ENCODE results near the gene SHF. TPM values are rescaled to one million over a fixed set of nuclear protein-coding genes. Genes with fewer than 3 reads are reported as not detected.

The SHF gene
- total and polyA plus RNA-seq, 12 donors: 2.4 to 8.4 (median 5.6) TPM

GRCh38 chr15:45231132-45231531, 43.4 kb upstream of the SHF start:
- no peak for DNase-seq
- no peak for TF ChIP-seq CTCF (IDR thresholded peaks at IDR 0.05)
- Histone ChIP-seq H3K4me1 (peaks cover 0 to 11% (median 0%) of the 10 kb centered on the region in 9 donors), H3K4me3 (no peak overlapping the region), H3K27ac (no peak overlapping the region), H3K27me3 (no peaks in the 10 kb centered on the region), H3K9me3 (peaks cover 0 to 28% (median 5%) of the 10 kb centered on the region in 11 donors), H3K36me3 (no peaks in the 10 kb centered on the region)
- intact Hi-C loops (cut with DNase I): no loop called here
- whole genome bisulfite sequencing, 2 donors: 86 to 87% methylated on average over 3 of the region's 3 CpGs
- no peak for ATAC-seq

- H3K9me3 ChIP-seq: peaks cover 0 to 20% (median 5%) of the 10 kb centered on the region in 11 donors
- H3K36me3 ChIP-seq: no peaks in the 10 kb centered on the region
- H3K27ac ChIP-seq: no peak overlapping the region
- DNase-seq: no peak
- TF ChIP-seq CTCF (IDR thresholded peaks at IDR 0.05): no peak
- no peaks in the 10 kb centered on the region for H3K27me3 ChIP-seq
- no peak for ATAC-seq
- intact Hi-C loops (cut with DNase I): no loop called here
- H3K4me1 ChIP-seq: peaks cover 0 to 11% (median 0%) of the 10 kb centered on the region in 9 donors
- H3K4me3 ChIP-seq: no peak overlapping the region
- 0% methylated on average over 1 of the region's 1 CpG for WGBS, 2 donors
These were observed 42.6 kb upstream of the SHF start for GRCh38 chr15:45230245-45230965.

GRCh38 chr15:45228931-45229330, 41.2 kb upstream of the SHF start:
- no peak for TF ChIP-seq CTCF (IDR thresholded peaks at IDR 0.05)
- no peaks in the 10 kb centered on the region for H3K27me3 ChIP-seq
- DNase-seq (no peak), ATAC-seq (no peak)
- no peaks in the 10 kb centered on the region for H3K36me3 ChIP-seq
- no peak overlapping the region for H3K4me3 ChIP-seq
- H3K27ac ChIP-seq: no peak overlapping the region
- intact Hi-C loops (cut with DNase I): no loop called here
- peaks cover 0 to 6% (median 0%) of the 10 kb centered on the region in 11 donors for H3K9me3 ChIP-seq
- H3K4me1 ChIP-seq: peaks cover 0 to 11% (median 0%) of the 10 kb centered on the region in 9 donors
- 73 to 78% methylated on average over 5 of the region's 5 CpGs for WGBS, 2 donors

- Histone ChIP-seq H3K36me3 (no peaks in the 10 kb centered on the region), H3K9me3 (no peaks in the 10 kb centered on the region), H3K4me1 (peaks cover 0 to 5% (median 0%) of the 10 kb centered on the region in 9 donors), H3K27ac (no peak overlapping the region), H3K27me3 (peaks cover 0 to 15% (median 0%) of the 10 kb centered on the region in 7 donors), H3K4me3 (no peak overlapping the region)
- no peak for ATAC-seq
- intact Hi-C loops (cut with DNase I): no loop called here
- no peak for TF ChIP-seq CTCF (IDR thresholded peaks at IDR 0.05)
- DNase-seq: no peak
- WGBS, 2 donors: 75 to 81% methylated on average over 11 of the region's 11 CpGs
These were observed 37.9 kb upstream of the SHF start for GRCh38 chr15:45225506-45226273.
